ENCODE data around the gene SLC40A1.

Gene SLC40A1, protein sequence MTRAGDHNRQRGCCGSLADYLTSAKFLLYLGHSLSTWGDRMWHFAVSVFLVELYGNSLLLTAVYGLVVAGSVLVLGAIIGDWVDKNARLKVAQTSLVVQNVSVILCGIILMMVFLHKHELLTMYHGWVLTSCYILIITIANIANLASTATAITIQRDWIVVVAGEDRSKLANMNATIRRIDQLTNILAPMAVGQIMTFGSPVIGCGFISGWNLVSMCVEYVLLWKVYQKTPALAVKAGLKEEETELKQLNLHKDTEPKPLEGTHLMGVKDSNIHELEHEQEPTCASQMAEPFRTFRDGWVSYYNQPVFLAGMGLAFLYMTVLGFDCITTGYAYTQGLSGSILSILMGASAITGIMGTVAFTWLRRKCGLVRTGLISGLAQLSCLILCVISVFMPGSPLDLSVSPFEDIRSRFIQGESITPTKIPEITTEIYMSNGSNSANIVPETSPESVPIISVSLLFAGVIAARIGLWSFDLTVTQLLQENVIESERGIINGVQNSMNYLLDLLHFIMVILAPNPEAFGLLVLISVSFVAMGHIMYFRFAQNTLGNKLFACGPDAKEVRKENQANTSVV

DNA sequence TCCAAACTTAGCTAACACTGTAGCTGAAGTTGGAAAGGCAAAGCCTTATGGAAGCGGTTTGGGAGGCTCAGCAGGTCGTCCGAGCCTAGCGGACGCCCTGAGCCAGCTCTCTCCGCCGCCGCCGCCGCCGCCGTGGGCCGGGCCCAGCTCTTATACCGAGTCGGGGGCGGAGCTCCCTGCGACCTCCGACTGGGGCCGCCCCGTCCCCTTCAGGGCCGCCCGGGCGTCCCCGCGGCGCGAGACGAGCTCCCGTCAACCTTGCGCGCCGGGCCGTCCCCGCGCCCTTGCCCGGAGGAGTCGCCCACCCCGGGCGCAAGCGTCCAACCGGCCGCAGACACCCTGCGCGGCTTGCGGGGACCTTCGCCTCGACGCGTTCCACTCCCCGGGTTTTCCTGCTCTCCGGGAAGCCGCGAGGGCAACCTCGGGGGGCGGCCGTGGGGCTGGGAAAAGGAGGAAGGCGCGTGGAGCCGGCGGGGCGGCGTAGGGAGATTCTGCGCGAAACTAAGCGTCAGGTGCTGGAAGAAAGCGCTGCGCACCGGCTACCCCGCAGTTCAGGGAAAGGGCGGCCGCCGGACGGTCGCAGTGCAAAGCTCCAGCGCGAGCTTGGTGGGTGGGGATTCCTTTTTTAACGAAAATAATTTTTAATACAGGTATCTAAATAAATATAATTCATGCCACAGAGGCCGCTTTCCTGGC, at the start of gene SLC40A1:
SLC40A1 (minus strand) TSS at position 129 of the 696 bp plus-strand sequence. CDS start 326 bp downstream, outside the sequence.
- DNase-seq = peak in 46 of 58 donors; percentile 6 to 65 (median 36)

DNA sequence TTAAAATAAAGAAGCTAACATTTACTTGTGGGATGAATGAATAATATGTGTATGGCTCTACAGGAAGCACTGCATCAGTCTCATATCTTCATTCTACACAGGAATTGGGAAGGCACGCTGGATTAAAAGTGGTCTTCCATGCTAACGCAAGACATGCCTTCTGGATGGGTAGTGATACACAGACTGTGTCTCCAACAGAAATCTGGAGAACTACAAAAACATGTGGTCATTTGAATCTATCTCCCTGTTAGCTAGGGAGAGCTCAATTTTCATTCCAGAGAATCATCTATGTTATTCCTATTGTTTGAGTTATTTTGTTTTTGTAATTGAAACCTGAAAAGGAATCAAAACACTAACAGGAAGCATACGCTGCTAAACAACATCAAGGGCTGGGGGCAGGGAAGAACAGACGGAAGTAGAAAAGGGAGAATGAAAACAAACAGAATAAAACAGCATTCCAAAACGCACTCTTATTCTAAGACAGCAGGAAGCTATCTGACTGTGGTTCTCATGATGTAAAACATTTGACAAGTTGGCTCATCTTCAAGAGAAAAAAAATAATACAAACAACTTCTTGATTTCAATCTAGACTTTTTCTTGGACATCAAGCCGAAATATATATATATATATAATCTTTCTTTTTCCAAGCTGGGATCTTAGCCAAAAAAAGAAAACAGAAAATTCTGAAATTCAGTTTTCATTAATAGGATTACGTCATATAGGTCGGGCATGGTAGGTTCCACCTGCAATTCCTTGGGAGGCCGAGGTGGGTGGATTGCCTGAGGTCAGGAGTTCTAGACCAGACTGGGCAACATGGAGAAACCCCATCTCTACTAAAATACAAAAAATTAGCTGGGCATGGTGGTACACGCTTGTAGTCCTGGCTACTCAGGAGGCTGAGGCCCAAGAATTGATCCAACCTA, 49.2 kb upstream of the SLC40A1 start:
- DNase-seq = no peak

DNA sequence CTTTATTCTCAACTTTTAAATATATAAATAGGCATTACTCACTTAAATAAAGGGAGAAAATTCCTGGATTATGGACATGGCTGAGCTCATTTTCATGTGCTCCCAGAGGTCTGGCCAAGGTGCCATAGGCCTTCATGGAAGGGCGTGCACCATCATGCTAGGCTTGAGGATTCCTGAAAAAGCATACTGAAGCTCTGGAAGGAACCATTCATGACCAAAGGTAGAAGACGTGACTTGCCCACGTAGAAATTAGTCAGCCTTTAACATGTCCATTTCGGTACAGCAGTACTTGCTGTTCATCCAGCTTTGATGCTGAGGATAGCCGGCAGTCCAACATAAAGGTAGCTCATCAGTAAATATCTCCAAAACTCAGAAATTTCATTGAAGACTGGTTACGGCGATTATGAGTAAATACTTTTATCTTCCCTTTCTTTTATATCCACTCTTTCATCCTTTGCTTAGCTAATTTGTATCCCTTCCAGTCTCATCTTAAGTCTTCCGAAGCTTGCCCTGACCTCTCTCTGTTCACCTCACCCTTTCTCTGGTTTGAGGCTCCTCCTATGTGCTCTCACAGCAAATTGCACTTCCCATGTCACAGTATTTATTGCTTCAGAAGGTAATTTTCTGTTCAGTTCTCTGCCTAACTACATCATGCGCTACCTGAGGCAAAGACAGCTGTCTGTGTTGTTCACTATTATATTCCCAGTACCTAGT, 48.4 kb upstream of the SLC40A1 start:
- DNase-seq = no peak

DNA sequence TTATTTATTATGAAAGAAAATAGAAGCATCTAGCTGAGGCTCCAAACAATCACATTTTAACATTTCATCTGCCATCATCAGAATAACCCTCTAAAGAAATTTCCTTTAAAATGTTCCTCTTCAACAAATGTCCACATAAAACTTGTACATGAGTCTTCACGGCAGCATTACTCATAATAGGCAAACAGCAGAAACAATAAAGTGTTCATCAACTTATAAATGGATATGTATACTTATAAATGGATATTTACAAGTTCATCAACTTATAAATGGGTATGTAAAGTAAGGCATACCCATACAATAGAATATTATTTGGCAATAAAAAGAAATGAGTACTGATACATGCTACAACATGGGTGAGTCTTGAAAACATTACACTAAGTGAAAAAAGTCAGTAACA, 47.2 kb upstream of the SLC40A1 start:
- DNase-seq = no peak

DNA sequence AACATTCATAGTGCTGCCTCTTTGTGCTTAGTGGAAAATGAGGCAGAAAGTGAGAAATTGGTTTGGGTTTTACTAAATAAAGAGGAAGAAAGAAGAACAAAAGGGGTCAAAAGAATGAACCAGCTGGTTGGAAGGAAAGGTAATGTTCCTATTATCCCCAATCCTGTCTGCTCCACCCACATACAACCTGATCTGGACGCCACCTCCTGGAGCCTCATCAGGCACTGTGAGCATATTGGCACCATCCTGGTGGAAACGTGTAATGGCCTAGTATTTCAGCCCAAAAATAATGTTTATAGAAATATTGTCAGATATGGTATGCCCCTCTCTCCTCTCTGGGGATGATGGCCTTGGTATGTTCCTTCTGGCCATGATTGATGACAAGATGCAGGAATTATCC, 45.0 kb upstream of the SLC40A1 start:
- no peak for DNase-seq

DNA sequence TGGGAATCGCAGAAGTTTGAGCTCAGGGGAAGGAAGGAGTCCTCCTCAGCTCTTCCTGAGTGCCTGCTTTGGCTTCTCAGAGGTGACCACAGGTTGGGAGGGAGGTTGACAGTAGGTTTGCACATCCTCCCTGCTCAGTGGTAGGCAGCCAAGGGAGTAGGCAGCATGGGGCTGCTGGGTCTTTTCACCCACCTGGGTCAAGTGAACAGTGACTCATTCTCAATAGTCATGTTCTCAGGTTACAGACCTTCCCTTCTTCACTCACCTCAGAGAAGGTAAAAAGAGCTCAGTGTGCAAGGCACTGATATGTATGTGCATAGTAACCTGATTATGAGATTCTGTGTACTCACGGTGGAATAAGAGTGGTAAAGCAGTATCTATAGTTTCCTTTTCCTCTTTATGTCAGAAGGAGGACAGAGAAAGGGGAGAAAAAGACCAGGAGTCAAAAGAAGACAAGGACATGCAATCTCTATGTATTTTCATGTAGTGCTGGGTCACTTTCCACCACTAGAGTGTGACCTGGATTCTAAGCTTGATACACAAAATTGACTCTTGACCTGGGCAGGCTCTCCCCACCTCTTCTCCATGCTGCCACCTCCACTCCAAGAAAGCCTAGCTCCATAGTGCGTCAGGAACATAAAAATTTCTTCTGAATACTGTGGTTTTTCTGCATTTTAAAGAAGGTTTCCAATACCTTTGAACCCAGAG, 44.2 kb upstream of the SLC40A1 start:
- no peak for DNase-seq

DNA sequence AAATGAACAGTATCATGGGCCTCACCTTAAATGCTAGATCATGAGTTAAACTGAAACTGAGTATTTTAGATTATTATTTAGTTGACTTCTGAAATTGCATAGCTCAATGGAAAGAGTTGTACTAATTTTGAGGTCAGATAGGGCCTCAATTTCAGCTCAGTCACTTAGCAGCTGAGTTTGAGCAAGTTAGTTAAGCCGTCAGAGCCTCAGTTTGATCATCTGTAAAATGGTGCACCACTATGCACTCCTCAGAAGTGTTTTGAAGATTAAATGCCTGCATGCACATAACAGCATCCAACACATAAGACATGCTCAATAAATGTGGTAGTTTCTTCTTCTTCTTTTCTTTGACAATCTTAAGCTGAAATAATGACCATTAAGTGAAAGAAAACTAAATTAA, 42.5 kb upstream of the SLC40A1 start:
- DNase-seq = no peak

DNA sequence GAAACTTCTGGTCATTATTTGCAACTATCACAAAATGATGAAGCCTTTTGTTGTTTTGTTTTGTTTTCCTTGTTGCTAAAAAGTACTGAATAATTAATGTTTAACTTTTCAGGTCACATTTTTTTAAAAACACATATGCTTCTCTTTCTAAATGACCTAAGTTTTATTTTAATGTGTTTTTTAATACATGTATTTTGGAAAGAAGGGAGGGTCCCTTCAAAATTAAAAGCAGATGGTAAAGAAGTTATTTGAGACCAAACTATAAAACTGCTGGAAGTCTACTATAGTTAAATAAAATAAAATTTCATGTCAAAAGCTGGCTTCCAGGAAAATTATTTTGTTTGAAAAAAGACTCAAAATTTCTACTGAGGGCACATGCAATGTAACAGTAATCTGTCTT, 41.2 kb upstream of the SLC40A1 start:
- no peak for DNase-seq

DNA sequence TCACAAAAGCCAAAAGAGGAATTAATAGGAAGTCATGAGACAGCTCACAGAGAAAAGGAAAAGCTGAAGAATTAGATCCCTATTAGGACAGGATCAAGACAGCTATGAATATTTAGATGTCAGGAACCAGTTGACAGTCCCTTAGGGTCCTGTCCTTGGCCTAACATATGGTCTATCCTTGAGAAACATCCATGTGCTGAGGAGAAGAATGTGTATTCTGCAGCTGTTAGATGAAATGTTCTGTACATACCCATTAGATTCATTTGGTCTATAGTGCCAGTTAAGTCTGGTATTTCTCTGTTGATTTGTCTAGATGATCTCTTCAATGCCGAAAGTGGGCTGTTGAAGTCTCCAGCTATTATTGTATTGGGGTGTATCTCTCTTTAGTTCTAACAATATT, 37.6 kb upstream of the SLC40A1 start:
- no peak for DNase-seq

DNA sequence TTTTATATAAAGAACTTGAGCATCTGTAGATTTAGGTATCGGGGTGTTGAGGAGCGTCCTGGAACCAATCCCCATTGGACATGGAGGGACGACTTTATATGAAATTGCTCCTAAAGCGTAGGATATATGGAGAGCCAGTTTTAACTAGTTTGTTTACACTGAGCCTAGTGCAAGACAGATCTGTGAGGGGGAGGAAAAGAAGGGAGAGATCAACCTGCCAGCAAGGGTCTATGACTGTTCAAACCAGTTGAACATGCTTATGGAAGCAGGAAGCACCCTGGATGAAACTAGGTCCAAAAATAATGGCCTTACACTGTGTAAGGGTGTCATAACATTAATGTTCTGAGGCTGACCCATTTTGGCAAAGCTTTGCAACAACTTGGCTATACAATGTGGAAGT, 34.0 kb upstream of the SLC40A1 start:
- no peak for DNase-seq

DNA sequence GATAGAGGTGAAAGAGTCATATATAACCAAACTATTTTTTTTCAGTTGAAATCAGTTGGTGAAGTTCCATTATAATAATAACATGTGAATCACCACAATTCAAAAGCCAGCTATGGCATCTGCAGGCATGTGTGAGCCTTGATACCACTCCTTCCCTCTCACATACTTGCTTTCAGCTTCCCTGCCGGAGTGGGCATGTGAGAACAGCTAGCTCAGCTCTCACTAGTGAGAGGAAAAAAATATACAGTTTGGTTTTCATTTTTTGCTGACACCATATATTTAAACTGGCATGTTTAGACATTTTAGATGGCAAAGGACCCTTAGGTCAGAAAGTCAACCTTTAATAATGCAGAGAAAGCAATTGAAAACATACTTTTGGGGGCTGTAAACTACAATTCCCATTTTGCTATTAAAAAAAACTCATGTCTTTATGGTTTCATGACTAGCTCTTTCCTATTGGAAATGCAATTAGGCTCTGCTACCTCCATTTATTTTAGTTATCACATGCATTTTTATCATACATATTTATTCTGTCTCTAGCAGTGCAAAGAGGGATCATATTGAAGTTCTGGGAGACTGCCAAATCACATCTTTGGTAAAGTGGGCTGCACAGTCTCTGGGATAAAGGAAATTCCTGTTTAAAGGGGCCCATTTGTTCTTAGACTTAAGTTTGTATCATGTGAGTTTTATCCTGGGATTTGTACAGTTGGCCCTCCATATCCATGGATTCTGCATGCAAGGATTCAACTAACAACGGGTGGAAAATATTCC, 33.2 kb upstream of the SLC40A1 start:
- peak in 1 of 58 donors; percentile 1 for DNase-seq

DNA sequence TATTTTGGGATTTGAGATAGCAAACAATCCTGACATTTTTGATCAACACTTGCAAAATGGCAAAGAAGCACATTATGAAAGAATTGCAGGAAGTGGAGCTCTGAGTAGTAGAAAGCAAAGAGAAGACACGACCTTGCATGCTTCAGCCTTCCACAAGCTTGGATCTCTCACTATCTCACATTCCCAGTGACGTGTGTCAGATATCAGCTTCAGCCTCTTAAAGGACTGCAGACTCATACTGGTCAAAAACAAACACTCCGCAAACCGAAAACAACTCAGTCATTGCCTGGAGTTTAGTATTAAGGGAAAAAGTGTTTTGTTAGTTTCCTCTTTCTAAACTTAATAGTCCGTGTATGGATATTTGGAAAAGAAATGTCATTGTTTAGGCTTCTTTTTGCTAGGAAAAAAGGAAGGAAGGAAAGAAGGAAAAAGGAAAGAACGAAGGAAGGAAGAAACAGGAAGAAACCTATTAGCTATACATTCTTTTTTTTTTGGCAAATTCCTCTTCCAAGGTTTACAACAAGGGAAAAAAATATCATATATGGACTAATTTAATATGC, 32.6 kb upstream of the SLC40A1 start:
- no peak for DNase-seq

DNA sequence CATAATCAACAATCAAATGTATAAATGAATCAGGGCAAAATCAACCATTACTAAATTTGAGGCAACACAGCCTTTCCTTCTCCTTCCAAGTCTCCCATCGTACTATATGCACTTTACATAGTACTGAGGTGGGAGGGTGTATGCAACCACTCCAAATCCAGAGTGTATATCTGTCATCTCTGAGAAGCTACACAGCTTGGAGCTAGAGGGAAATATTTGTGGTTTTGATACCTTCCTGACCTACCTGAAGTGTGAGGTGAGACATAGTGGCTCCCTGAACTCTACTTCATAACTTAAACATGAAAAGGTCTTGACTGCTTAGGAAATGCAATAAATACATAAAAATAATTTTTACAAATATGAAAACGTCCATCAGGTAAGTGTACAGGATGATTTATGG, 30.1 kb upstream of the SLC40A1 start:
- DNase-seq = no peak

DNA sequence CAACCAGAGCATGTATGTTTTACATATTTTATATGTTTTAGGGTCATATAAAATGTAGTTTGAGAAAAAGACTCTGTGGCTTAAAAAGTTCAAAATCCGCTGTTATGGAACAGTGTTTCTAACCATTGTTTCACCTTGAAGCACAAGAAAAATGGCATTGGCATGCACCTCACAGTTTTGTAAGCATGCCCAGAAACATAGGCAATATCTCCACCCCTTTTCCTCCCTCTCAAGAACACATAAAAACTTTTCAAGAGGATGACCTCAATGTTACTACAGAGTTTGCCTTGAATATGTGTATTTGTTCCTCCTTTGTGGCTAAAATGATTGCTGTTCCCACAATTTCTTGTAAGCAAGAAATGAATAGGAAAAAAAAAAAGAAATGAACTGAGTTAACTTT, 29.3 kb upstream of the SLC40A1 start:
- DNase-seq = no peak

DNA sequence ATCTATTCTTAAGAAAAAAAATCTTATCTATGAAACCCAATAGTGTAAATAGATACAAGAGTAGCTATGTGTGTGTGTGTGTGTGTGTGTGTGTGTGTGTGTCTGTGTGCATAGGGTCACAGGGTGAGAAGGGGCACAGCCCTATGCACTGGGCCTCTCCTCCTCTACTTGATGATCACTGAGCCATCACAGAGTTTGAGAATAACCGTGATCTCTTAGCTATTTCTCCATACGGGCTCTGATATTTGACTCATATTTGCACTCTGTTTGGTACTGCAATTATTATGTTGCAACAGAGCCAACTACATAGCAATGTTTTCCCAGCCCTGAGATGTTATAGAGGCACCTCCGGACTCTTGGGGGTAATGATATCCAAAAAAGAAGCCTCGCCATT, 28.8 kb upstream of the SLC40A1 start:
- no peak for DNase-seq

DNA sequence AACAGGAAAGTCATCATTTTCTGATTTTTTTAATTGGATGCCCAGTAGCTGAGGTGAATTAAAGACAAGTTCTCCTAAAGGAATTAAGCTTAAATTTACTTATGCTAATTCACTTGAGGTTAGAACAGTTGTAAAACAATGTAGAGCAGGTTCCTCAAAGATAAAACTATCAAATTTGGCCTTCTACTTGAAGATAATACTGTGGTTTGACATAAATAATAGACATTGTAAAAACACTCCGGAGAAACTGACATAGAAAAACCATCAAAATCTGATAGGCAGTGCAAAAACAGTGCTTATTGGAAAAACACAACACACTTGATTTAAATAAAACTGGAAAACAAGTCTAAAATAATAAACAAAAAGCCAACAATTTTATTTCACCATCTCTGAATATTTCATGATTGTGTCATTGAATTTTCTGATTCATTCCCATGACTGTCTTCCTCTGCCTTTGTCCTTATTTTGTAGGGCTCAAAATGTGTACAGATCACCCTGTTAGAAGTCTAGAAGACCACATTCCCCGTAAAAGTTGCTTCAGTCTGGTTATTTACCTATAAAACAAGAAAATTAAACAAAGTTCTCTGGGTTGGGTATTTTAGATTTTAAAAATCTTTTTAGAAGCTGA, 28.3 kb upstream of the SLC40A1 start:
- no peak for DNase-seq

DNA sequence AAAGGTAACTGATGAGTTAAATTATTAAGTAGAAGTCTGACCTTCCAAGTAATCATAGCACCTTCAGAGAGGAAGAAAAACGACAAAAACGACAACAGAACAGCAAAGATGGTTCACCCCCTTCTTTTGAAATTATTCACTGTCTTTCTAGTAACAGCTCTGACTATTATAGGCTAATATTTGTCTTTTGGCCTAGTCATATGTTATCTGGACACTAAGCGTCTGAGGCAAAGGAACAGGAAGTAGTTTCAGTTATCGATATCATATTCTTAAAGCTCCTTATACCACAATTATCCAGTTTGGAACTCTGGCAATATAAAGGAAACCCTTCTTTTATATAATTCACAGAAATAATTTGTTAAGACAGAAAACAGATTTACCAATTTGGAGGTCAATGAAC, 27.6 kb upstream of the SLC40A1 start:
- DNase-seq = no peak

DNA sequence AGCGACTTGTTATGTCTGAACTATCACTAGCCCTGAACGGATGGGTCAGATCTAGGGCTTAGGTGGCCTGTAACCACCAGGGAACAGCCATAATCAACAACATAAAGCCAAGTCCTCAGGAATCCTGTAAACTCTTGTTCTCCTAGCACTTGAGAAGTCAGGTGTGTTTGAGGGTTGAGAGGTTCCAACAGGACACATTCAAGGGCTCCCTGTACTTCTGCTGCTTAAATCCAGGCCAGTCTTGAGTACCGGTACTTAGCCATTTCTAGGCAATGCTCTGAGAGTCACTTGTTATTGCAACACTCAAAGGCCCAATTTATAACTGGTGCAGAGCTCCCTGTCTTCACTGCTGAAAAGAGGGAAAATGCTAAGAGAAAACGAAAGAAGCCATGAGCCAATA, 21.6 kb upstream of the SLC40A1 start:
- DNase-seq = no peak

Data from anterior cingulate cortex (tissue), 58 donors.